KMS-11 (cell line): ENCODE results near the gene PRIM1.
"Not testable (repeated sequence)": the region's sequence is repeated elsewhere in the genome, so short reads cannot be mapped to it uniquely, and the experiment has no call there.

ENCODE experiments used
- H2AFZ ChIP-seq: fragments of 200-600 bp; sonication (generic); 2 replicates; pipeline ENCODE4 v1.6.1; 2016; ENCODE audit warnings: antibody characterized with exemption, mixed run types, low read depth
- H3K27ac ChIP-seq: fragments of 200-600 bp; sonication (generic); 2 replicates; pipeline ENCODE4 v1.6.1; 2016; ENCODE audit warnings: mild to moderate bottlenecking, mixed run types
- H3K27me3 ChIP-seq: fragments of 200-600 bp; sonication (generic); 2 replicates; pipeline ENCODE4 v1.6.1; 2017; ENCODE audit warnings: mild to moderate bottlenecking, low read depth, mixed run types, moderate library complexity; ENCODE audit not compliant: insufficient read depth
- H3K36me3 ChIP-seq: fragments of 200-600 bp; sonication (generic); 2 replicates; pipeline ENCODE4 v1.6.1; 2017; ENCODE audit warnings: mild to moderate bottlenecking, mixed run types; ENCODE audit not compliant: insufficient read depth
- H3K4me1 ChIP-seq: fragments of 200-600 bp; sonication (generic); 2 replicates; pipeline ENCODE4 v1.6.1; 2016; ENCODE audit warnings: mild to moderate bottlenecking, low read depth, mixed run types; ENCODE audit not compliant: poor library complexity, severe bottlenecking
- H3K4me2 ChIP-seq: fragments of 200-600 bp; sonication (generic); 2 replicates; pipeline ENCODE4 v1.7.0; 2016; ENCODE audit warnings: mild to moderate bottlenecking, mixed run types
- H3K4me3 ChIP-seq: fragments of 200-600 bp; sonication (generic); IDR thresholded peaks from 2 replicates; pipeline ENCODE4 v1.6.1; 2017; ENCODE audit warnings: low read depth, low read length, mixed read lengths; ENCODE audit not compliant: insufficient read depth
- H3K79me2 ChIP-seq: fragments of 200-600 bp; sonication (generic); 2 replicates; pipeline ENCODE4 v1.6.1; 2016; ENCODE audit warnings: low read depth, mixed run types; ENCODE audit not compliant: insufficient read depth
- H3K9ac ChIP-seq: fragments of 200-600 bp; sonication (generic); 2 replicates; pipeline ENCODE4 v1.6.1; 2016; ENCODE audit warnings: mild to moderate bottlenecking, mixed run types
- H4K20me1 ChIP-seq: fragments of 200-600 bp; sonication (generic); 2 replicates; pipeline ENCODE4 v1.6.1; 2016; ENCODE audit warnings: mild to moderate bottlenecking, mixed run types; ENCODE audit not compliant: insufficient read depth
- TF ChIP-seq, protein P1 (sequence below): fragments of 200-600 bp; sonication (generic); conservative IDR thresholded peaks from 2 replicates; pipeline ENCODE4 v1.6.1; 2017; ENCODE audit warnings: low read depth, mild to moderate bottlenecking, antibody characterized with exemption, low read length, moderate library complexity, mixed read lengths

The PRIM1 gene

DNA sequence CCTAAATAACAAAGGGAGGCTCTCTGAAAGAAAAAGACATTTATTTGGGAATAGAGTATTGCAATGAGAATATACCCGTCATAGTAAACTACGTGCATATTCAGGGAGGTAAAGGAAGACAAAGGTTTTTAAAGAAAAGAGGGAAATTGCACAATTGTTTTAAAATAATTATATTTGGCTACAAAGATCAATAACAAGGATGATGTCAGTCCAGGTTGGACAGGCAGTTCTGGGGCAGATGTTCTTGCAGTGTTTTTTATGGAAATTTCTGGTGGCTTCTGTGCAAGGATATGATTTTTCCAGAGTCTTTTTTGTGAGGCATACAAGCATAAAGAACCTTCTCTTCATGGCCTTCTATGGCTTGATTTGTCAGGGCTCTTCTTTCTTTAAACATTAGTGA is 40.6 kb upstream of the PRIM1 start:
- Histone ChIP-seq H3K9ac (no peak overlapping the region), H2AFZ (no peak overlapping the region), H3K79me2 (no peaks in the 10 kb centered on the region), H3K4me3 (no peak overlapping the region), H3K27me3 (no peaks in the 10 kb centered on the region), H4K20me1 (no peaks in the 10 kb centered on the region), H3K36me3 (no peaks in the 10 kb centered on the region), H3K4me1 (no peaks in the 10 kb centered on the region), H3K4me2 (no peak overlapping the region), H3K27ac (no peak overlapping the region)
- TF ChIP-seq, protein P1, sequence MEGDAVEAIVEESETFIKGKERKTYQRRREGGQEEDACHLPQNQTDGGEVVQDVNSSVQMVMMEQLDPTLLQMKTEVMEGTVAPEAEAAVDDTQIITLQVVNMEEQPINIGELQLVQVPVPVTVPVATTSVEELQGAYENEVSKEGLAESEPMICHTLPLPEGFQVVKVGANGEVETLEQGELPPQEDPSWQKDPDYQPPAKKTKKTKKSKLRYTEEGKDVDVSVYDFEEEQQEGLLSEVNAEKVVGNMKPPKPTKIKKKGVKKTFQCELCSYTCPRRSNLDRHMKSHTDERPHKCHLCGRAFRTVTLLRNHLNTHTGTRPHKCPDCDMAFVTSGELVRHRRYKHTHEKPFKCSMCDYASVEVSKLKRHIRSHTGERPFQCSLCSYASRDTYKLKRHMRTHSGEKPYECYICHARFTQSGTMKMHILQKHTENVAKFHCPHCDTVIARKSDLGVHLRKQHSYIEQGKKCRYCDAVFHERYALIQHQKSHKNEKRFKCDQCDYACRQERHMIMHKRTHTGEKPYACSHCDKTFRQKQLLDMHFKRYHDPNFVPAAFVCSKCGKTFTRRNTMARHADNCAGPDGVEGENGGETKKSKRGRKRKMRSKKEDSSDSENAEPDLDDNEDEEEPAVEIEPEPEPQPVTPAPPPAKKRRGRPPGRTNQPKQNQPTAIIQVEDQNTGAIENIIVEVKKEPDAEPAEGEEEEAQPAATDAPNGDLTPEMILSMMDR, result no peak

DNA sequence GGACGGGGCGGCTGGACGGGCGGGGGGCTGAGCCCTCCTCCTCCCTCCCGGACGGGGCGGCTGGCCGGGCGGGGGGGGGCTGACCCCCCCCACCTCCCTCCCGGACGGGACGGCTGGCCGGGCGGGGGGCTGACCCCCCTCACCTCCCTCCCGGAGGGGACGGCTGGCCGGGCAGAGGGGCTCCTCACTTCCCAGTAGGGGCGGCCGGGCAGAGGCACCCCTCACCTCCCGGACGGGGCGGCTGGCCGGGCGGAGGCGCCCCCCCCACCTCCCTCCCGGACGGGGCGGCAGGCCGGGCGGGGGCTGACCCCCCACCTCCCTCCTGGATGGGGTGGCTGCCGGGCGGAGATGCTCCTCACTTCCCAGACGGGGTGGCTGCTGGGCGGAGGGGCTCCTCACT is 37.3 kb upstream of the PRIM1 start:
- H3K9ac ChIP-seq, H3K79me2 ChIP-seq, H2AFZ ChIP-seq, H3K4me3 ChIP-seq, H3K27ac ChIP-seq, H4K20me1 ChIP-seq, H3K4me2 ChIP-seq, H3K4me1 ChIP-seq, H3K36me3 ChIP-seq, H3K27me3 ChIP-seq: not testable (repeated sequence)

DNA sequence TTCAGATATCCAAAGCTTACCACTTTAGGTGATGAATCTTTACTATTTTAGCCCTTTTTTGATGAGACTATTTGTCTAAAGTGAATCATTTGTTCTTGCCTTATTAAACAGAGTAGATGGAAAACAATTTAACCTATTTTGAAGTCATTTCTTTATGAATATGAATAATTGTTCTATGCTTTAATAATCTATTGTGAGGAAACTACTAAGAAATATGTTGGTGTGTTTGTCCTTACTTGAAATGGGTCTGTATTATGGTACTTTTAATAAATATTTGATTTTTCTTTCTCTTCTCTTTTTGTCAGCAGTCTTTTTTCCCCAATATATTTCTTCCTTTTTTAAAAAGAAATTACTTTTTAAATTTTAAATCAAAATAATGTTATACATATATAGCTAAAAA is 35.4 kb upstream of the PRIM1 start:
- Histone ChIP-seq H2AFZ (no peak overlapping the region), H3K4me1 (no peaks in the 10 kb centered on the region), H3K36me3 (no peaks in the 10 kb centered on the region), H3K27ac (no peak overlapping the region), H3K4me3 (no peak overlapping the region), H3K27me3 (no peaks in the 10 kb centered on the region), H3K79me2 (no peaks in the 10 kb centered on the region), H3K4me2 (no peak overlapping the region), H4K20me1 (no peaks in the 10 kb centered on the region), H3K9ac (no peak overlapping the region)
- TF ChIP-seq, protein P1, result no peak

DNA sequence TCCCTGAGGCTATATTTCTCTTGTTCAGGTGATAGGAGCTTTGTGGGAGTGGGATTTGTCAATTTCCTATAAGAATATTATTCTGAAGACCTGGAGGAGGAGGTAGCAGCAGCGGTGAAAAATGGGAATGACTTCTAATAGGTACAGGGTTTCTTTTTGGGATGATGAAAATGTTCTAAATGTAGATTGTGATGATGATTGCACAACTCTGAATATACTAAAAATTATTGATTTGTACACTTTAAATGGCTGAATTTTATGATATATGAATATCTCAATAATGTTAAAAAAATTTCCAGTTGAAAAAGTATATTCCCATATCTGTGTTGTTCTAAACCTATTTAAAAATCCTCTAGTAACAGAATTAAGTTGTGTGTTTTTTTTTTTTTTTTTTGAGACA is 33.8 kb upstream of the PRIM1 start:
- Histone ChIP-seq H3K27ac (no peak overlapping the region), H3K36me3 (no peaks in the 10 kb centered on the region), H3K27me3 (no peaks in the 10 kb centered on the region), H3K4me2 (no peak overlapping the region), H3K4me3 (no peak overlapping the region), H3K79me2 (no peaks in the 10 kb centered on the region), H3K9ac (no peak overlapping the region), H2AFZ (no peak overlapping the region), H3K4me1 (no peaks in the 10 kb centered on the region), H4K20me1 (no peaks in the 10 kb centered on the region)
- TF ChIP-seq, protein P1, result no peak

DNA sequence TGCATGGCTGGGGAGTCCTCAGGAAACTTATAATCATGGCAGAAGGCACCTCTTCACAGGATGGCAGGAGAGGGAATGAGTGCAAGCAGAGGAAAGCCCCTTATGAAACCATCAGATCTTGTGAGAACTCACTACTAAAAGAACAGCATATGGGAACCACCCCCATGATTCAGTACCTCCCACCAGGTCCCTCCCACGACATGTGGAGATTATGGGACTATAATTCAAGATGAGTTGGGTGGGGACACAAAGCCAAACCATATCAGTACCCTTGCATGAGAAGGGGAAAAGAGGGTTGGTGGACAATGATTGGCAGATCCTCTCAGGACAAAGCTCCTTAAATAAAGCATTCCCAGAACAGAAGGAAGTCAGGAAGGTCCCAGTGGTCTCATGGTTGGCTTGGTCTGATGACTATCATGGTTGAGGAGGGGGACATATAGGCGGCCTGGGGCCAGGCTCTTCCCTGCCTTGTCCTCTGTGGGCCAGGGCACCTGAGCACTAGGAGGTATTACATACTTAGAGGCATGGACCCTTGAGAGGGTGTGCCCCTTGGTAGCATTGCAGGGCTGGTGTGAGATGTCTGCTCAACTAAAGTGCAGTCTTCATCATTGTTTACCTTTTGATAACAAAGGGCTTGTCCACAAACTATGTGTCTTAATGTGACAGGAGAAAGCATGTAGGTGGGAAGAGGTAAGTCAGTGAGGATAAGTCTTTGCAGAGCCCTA is 33.2 kb upstream of the PRIM1 start:
- no peak overlapping the region for H3K4me3 ChIP-seq
- no peak overlapping the region for H2AFZ ChIP-seq
- H3K9ac ChIP-seq, result no peak overlapping the region
- H3K4me2 ChIP-seq, result no peak overlapping the region
- no peaks in the 10 kb centered on the region for H3K79me2 ChIP-seq
- no peak overlapping the region for H3K27ac ChIP-seq
- H4K20me1 ChIP-seq, result no peaks in the 10 kb centered on the region
- H3K4me1 ChIP-seq, result no peaks in the 10 kb centered on the region
- TF ChIP-seq, protein P1, result no peak
- no peaks in the 10 kb centered on the region for H3K36me3 ChIP-seq
- H3K27me3 ChIP-seq, result no peaks in the 10 kb centered on the region
